ENCODE data around the gene CRIM1.

DNA sequence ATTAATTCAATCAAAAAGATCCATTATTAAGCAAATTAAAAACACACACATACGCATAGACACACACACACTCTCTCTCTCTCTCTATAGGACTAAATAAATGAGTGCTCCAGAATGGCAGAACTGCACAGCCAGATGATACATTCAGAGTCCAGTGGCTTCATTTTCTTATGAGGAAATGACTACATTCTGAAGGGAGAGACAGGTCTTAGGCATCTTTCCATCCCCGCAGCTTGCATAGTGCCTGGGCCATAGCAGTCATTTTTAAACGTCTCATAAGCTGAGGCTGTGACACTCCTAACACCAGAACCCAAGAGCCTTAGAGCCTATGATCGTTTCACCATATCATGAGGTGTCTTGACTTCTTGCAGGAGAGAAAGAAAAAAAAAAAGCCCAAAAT is 211.3 kb downstream of the CRIM1 start:
- TF ChIP-seq, protein P1, sequence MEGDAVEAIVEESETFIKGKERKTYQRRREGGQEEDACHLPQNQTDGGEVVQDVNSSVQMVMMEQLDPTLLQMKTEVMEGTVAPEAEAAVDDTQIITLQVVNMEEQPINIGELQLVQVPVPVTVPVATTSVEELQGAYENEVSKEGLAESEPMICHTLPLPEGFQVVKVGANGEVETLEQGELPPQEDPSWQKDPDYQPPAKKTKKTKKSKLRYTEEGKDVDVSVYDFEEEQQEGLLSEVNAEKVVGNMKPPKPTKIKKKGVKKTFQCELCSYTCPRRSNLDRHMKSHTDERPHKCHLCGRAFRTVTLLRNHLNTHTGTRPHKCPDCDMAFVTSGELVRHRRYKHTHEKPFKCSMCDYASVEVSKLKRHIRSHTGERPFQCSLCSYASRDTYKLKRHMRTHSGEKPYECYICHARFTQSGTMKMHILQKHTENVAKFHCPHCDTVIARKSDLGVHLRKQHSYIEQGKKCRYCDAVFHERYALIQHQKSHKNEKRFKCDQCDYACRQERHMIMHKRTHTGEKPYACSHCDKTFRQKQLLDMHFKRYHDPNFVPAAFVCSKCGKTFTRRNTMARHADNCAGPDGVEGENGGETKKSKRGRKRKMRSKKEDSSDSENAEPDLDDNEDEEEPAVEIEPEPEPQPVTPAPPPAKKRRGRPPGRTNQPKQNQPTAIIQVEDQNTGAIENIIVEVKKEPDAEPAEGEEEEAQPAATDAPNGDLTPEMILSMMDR (conservative IDR thresholded peaks at IDR 0.05) = no peak
- no peak for TF ChIP-seq EZH2 (IDR thresholded peaks at IDR 0.05; ENCODE audit: low read depth)

All from PC-9 (cell line).